ENCODE data around the gene FGF1. TPM values are rescaled to one million over a fixed set of nuclear protein-coding genes. Genes with fewer than 3 reads are reported as not detected.

Gene FGF1
- polyA plus RNA-seq, 1 of the 3 experiments (the other 2 are of a cell fraction), result 5.3 TPM

- no peak for TF ChIP-seq MXI1 (IDR thresholded peaks at IDR 0.05; ENCODE audit: low read depth, low read length)
- TF ChIP-seq MAX (IDR thresholded peaks at IDR 0.05; ENCODE audit: low read depth), result peak; percentile 87
- TF ChIP-seq GABPA (IDR thresholded peaks at IDR 0.05; ENCODE audit: low read depth), result peak; percentile 29; the same call in 1 of the 2 replicates
- no peak for TF ChIP-seq SMC3 (IDR thresholded peaks at IDR 0.05; ENCODE audit: low read depth, low read length)
- peak; percentile 97 for TF ChIP-seq FOSL2 (IDR thresholded peaks at IDR 0.05; ENCODE audit: borderline replicate concordance, low read depth)
- TF ChIP-seq ZBTB33 (IDR thresholded peaks at IDR 0.05; ENCODE audit: borderline replicate concordance, low read depth), result no peak; the same call in 1 of the 2 replicates
- TF ChIP-seq CHD2 (IDR thresholded peaks at IDR 0.05; ENCODE audit: low read length, partially characterized antibody), result no peak
- peak; percentile 85 for TF ChIP-seq FOXM1 (IDR thresholded peaks at IDR 0.05; ENCODE audit: low read depth)
- TF ChIP-seq RCOR1 (IDR thresholded peaks at IDR 0.05; ENCODE audit: low read length), result no peak
- peak; percentile 75; the same call in 1 of the 2 replicates for TF ChIP-seq SIN3A (IDR thresholded peaks at IDR 0.05; ENCODE audit: borderline replicate concordance, low read depth, low read length)
Observed at GRCh38 chr5:142644640-142645361, 41.1 kb downstream of the FGF1 start (continued).

- no peak for DNase-seq
- TF ChIP-seq TEAD4 (IDR thresholded peaks at IDR 0.05; ENCODE audit: borderline replicate concordance, insufficient read depth) (no peak), FOXM1 (IDR thresholded peaks at IDR 0.05; ENCODE audit: low read depth) (no peak), POLR2AphosphoS5 (IDR thresholded peaks at IDR 0.05; ENCODE audit: low read depth, low read length) (no peak), CHD2 (IDR thresholded peaks at IDR 0.05; ENCODE audit: low read length, partially characterized antibody) (no peak), MAX (IDR thresholded peaks at IDR 0.05; ENCODE audit: low read depth) (no peak), USF2 (IDR thresholded peaks at IDR 0.05; ENCODE audit: borderline replicate concordance, low read depth, low read length) (no peak), IRF3 (IDR thresholded peaks at IDR 0.05; ENCODE audit: low read depth, low read length) (no peak), TAF1 (IDR thresholded peaks at IDR 0.05; ENCODE audit: borderline replicate concordance, low read depth, low read length) (no peak), CTCF (IDR thresholded peaks at IDR 0.05) (no peak), YY1 (IDR thresholded peaks at IDR 0.05; ENCODE audit: low read depth) (no peak), JUND (IDR thresholded peaks at IDR 0.05) (no peak), TCF12 (IDR thresholded peaks at IDR 0.05) (no peak), FOSL2 (IDR thresholded peaks at IDR 0.05; ENCODE audit: borderline replicate concordance, low read depth) (no peak), GATA2 (CRISPR knock-in tag; IDR thresholded peaks at IDR 0.05) (no peak)
- Histone ChIP-seq H3K27ac (ENCODE audit: low read depth in 2 of 2, low read length in 1 of 2) (peak overlapping the region; percentile 55 to 92; a peak in 3 of 4 replicates), H3K27me3 (ENCODE audit: insufficient read depth) (no peaks in the 10 kb centered on the region), H2AFZ (ENCODE audit: low read depth) (no peak overlapping the region), H3K4me1 (ENCODE audit: control insufficient read depth in 1 of 2, insufficient read depth in 2 of 2, low read depth in 1 of 2, low read length in 1 of 2) (peaks cover 8 to 36% of the 10 kb centered on the region in 2 experiments), H4K20me1 (ENCODE audit: insufficient read depth) (no peaks in the 10 kb centered on the region), H3K9me2 (no peaks in the 10 kb centered on the region), H3K36me3 (replicated peaks in 1 of 2; ENCODE audit: control insufficient read depth in 1 of 2, insufficient read depth in 2 of 2, low read length in 1 of 2) (no peaks in the 10 kb centered on the region), H3K79me2 (ENCODE audit: insufficient read depth) (no peaks in the 10 kb centered on the region), H3K9me3 (no peaks in the 10 kb centered on the region), H3K4me3 (ENCODE audit: low read depth in 2 of 2, low read length in 1 of 2) (no peak overlapping the region), H3F3A (replicated peaks; ENCODE audit: insufficient read depth) (peaks cover 23% of the 10 kb centered on the region), H3K4me2 (peak overlapping the region; percentile 60), H3K9ac (peak overlapping the region; percentile 13; the same call in 1 of the 2 replicates)
- POLR2A ChIA-PET, result interaction anchor here (0.6 kb wide), 1 partner anchor 516 kb away, joined by 3 read pairs; no protein-coding TSS in a partner anchor
- CTCF ChIA-PET, result interaction anchor here (0.8 to 13.5 kb wide), 7 partner anchors 10 to 69 kb away, joined by 3 to 154 read pairs (median 7); no protein-coding TSS in a partner anchor
- 73% methylated on average over 5 of the region's 5 CpGs for WGBS (ENCODE audit: low lambda C conversion rate)
Observed at GRCh38 chr5:142644127-142644526, 41.8 kb downstream of the FGF1 start.
